GM21515 (cell line): ENCODE results near the gene RPL31.

Experiments used
- ATAC-seq: cut with Tn5 transposase; IDR thresholded peaks from one replicate; pipeline ENCODE4 v1.9.1; 2021; ENCODE audit not compliant: unreplicated experiment

The RPL31 gene

DNA sequence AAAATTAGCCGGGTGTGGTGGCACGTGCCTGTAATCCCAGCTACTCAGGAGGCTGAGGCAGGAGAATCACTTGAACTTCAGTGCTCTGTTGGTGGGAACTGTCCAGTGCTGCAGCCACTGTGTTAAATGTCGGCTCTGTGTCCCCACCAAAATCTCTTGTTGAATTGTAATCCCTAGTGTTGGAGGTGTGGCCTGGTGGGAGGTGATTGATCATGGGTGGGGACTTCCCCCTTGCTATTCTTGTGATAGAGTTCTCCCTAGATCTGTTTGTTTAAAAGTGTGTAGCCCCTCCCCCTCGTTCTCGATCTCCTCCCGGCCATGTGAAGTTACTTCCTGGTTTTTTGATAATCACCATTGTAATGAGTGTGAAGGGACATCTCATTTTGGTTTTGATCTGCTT is 9.8 kb upstream of the RPL31 start:
- no peak for ATAC-seq

DNA sequence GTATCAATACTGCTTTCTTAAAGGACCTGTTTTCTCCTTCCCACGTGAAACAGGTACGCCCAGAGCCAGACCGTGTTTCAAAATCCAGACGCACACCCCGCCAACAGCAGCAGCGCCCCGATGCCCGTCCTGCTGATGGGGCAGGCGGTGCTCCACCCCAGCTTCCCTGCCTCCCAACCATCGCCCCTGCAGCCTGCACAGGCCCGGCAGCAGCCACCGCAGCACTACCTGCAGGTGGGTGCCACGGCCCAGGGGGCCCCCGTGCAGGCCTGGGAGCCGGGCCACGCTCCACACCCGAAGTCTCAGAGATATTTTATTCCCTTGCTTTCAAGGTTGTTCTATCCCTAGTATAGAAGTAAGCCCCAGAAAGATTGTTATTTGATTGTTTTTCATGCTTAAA is 8.8 kb upstream of the RPL31 start:
- ATAC-seq, result no peak

DNA sequence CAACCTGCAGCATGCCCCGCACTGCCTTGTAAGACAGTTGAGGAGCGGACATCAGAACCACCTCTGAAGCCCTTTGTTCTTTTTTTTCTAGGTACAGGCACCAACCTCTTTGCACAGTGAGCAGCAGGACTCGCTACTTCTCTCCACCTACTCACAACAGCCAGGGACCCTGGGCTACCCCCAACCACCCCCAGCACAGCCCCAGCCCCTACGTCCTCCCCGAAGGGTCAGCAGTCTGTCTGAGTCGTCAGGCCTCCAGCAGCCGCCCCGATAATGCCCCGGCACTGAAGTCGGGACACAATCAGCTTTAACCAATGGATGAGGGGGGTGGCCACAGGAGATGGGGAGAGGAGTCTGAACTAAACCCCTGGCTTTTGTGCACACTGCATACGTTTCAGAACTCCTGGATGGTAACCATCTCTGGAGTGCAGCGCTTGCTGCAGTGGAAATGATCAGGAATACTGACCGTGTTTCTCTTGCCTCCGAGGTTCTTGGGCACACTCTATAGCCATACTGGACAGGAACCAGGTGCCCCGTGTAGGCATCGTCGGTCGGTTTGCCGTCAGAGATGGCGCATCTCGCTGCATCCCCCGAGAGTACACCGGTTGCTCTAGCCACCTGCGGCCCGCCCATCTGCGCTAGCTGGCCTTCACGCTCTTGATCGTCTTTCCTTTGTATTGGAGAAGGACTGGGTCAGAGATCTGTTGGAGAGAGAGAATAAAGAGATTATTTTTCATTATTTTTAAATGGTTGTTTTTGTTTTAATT is 6.6 kb upstream of the RPL31 start:
- ATAC-seq, result no peak

DNA sequence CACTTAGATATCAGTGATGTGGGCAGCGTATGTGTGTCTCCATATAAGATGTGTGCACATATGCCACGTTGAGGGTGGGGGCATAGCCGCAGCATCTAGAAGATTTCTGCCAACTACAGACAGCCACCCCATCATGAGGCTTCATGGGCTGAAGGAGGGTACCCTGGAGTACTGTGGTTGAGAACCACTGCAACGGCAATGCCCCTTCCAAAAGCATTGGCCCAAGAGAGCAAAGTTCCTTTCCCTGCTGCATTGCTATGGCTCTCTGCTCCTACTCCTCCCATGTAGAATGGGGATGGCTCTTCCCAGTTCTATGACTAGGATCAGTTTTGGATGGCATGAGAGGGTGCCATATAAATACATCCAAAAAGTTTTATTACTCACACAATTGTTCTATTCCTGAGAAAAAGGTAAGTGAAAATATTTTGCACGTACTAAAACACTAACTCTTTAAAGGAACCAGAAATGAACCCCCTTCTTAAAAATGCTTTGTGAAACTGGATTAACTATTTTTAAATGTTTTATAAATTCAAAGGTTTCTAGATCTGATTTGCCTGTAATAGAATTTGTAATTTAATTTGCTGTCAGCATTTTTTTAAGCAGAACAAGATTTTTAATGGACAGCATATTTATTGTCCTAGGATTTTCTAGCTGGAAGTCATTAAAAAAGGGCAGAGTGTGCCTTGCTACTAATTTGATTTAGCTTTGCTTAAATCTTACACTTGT is 4.4 kb upstream of the RPL31 start:
- no peak for ATAC-seq

DNA sequence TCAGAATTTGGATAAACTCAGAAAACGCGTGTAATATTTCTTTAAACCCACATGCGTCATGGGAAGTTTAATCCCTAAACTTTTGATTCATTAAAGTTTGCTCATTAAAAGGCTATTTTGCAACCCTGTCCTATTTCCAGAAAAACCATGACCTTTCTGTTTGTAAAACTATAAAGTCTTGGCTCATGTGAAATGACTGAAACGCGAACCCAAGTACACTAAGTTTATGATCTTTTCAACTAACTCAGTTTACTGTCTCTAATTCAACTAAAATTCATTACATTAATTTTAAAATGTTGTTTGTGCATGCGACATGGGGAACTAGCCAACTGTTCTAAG is 3.9 kb upstream of the RPL31 start:
- ATAC-seq, result no peak

DNA sequence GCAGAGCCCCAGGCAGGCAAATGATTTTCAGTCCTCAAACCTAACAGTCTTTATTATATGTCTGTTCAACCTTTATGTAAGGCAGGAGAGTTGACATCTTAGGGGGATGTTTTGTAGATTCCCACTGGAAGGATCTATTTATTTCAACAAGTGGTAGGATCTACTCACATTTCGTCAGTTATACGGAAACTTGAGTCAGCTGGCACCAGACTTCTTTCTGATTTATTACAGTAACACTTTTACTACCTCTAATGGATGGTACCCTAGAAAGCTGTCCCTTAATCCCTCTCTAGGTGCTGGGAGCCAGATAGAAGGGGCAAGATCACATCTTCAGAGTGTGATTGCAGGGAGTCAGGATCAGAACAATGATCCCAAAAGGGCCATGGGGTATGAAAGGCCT is 2.1 kb upstream of the RPL31 start:
- ATAC-seq, result no peak

DNA sequence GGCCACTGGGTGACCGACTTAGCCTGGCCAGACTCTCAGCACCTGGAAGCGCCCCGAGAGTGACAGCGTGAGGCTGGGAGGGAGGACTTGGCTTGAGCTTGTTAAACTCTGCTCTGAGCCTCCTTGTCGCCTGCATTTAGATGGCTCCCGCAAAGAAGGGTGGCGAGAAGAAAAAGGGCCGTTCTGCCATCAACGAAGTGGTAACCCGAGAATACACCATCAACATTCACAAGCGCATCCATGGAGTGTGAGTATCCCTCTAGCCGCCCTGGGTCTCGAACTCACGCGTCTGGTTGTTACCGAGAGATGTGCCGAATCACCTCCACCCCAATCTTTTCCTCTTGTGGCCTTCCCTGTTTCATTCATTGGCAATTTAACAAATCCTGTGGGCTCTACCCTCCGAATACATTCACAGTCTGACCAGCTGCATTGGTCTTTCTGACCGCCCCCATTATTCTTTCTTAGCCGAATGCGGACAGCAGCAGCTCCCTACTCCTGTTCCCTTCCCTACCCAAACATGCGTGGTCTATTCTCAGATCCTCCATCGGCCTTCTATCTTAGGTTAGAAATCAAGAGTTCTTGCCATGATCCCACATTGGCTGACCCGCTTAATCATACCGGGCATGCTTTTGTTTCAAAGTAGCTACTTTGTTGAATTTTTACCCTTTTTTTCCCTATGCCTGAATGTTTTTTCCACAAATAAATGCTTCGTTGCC is 631 bp downstream of the RPL31 start:
- ATAC-seq, result peak; percentile 2

DNA sequence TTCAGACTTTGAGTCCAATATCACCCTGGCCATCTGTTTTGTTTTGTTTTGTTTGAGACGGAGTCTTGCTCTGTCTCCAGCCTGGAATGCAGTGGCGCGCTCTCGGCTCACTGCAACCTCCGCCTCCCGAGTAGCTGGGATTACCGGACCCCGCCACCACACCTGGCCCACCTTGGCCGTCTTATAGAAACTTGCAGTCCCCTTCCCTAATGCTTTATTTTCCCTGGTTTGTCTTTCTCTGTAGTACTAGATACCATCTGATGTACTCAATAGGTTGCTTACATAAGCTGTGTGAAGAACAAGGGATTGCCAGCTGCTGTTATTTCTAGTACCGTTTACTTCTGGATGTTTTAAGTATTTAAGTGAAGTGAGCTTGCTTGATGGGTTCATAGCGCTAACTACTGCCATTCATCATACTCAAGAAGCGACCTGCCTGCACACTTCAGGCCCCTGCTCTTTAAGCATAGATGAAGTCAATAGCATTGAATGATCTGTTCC is 1.2 kb downstream of the RPL31 start:
- ATAC-seq, result no peak

DNA sequence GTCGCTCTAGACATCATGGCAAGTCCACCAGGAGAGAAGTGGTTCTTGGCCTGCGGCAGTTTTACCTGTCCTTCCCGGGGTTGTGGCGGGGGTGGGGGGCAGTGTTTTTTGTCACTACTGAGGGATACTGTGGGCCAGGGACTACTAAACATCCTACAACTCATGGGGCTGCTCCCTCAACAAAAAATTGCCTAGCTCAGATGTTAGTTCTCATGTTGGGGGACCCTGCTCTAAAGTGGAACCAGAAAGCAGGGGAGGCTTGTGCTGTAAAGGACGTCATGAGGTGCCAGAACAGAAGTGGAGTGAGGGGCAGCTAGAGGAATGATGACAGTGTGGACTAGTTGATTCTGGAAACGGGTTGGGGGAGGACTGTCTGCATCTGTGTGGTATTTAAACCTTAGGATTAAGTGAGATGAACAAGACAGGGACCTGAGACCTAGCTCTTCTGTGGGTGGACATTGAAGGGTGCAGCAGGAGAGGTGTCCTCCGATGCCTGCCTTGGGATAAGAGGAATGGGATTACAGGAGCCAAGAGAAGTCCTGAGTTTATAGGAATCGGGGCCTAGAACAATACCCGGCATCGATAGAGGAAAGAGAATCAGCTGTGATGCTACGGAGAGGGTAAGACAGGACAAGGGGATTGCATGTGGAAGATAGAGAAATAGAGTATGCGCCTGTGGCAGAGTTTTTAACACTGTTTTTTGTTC is 2.7 kb downstream of the RPL31 start:
- ATAC-seq, result no peak

DNA sequence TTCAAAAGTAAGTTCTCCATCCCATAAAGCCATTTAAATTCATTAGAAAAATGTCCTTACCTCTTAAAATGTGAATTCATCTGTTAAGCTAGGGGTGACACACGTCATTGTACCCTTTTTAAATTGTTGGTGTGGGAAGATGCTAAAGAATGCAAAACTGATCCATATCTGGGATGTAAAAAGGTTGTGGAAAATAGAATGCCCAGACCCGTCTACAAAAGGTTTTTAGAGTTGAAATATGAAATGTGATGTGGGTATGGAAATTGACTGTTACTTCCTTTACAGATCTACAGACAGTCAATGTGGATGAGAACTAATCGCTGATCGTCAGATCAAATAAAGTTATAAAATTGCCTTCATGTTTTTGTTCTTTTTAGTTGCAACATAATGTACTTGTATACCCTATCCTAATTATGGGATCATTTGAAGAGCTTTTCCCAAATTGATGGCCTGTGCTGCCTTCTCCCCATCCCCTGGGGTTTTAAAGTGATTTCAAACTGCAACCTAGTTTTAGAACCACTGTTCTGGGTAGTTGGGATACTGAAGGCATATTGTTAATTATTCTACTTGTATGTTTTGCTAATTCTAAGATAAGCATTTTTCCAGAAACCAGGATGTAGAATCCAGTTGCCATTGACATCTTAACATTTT is 4.1 kb downstream of the RPL31 start:
- no peak for ATAC-seq

DNA sequence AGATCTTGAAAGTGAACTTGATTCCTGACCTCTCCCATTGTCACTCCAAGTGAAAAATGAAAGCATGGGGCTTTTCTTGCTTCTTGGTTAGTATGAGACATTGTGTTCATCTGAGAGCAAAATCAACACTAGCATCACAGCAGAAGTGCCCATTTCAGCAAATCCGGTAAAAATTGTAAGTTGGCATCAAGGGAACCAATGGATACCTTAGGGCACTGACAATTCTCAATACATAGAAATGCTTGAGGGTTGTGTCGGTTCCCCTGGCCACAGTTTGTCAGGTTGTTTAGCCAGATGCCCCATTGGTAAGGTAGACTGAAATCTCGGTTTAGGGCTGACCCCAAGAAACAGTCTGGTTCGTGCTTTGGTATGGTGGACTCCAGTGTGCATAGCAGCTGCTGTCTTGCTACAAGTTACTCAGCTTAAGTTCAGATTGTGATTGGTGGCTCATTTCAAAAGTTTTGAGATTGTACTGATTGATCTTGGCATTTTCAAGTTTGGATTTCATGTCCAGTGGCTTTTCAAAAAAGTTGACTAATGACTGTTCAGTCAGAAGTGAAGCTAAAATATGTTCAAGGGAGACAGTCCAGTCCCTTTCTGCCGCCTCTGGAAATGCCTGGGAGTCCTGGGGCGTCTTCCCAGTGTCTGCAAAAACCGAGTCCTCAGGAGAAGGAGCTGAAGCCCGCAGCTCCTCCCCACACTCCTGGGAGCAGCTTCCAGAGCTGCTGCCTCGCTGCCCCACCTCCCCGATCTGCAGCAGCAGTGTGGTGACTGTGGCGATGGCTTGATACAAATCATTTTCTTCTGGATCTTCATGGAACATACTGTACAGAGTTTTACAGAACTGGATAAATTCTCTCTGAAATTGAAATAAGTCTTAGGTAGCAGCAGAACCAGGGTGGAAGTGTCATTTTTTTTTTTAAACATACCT is 5.6 kb downstream of the RPL31 start:
- ATAC-seq, result no peak

DNA sequence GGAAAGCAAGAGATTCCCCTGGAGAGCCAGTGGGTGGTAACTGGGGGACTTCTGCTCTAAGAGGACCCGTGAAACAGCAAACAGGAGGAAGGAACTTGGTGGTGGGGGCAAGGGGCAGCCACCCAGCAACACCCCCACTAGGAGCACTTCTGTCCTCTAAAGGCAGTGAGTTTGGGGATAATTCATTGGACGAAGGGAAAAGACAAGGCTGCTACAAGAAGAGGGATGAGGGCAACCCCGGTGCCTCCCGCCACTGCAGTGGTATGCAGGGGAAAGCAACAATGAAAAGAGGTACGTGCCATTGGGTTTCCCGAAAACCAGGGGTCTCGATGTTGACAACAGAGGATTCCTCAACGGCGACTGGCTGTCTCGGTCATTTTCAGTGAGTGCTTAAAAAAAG is 9.1 kb downstream of the RPL31 start:
- no peak for ATAC-seq

DNA sequence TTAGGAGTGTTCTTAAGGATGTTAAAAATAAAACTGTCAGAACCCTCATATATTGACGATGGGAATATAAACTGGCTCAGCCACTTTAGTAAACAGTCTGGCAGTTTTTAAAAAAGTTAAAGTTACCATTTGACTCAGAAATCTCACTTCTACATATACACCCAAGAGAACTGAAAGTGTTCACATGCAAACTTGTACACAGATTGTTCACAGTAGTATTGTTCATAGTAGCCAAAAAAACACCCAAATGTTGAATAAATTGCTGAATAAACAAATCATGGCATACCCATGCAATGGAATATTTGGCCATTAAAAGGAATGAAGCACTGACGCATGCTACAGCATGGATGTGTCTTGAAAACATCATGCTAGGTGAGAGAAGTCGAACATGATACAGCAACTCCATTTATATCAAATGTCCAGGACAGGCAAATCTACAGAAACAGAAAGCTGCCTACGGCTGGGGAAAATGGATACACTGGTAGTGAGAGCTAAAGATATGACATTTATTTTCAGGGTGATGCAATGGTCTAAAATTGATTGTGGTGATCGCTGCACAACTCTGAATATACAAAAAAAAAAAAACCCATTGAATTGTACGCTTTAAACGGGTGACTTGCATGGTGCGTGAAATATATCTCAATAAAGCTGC is 10.1 kb downstream of the RPL31 start:
- peak; percentile 86 for ATAC-seq

DNA sequence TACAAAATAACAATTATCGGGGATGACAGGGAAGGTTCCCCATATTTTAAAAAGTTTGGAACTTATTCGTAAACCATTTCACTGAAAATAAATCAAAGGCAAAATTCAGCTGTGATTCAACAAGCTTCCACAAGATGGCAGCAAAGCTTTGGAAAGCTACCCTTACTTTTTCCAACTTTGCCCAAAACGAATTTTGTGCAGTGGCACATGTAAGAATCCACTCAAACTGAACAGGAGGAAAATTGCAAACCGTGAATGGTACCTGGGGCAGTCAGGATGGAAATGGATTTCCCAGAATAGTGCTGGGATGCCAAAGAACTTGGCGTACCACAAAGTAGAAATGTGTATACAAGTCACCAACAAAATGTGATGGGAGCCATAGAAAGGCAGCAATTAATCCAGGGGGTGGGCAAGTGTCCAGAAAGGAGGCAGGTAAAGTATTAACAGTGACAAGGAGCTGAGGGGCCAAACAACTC is 10.7 kb downstream of the RPL31 start:
- ATAC-seq, result no peak

DNA sequence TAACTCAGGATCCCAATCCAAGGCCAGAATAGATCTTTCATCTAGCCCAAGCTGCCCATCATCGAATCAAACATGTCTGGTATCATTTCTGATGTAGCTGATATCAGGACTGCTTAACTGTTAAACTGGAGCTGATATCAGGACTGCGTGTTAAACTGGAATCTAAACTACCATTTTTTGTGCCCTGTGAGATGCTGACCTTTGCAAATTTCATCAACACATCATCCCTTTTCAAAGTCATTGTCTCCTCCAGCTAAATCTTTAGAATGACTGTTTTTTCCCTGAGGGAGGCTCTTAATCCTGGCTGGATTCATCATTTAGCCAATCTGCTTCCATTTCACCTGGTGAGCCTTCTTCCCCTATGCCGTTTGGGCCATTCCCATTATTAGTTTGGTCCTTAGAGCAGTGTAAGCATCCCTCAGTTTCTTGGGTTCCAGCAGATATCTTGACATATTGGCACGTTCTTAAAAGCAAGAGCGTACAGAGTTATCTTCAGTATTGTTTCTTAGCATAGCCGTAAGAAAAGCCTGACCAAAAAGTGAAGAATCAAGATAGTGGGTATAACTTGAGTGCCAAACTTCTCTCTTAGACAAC is 12.3 kb downstream of the RPL31 start:
- ATAC-seq, result no peak

DNA sequence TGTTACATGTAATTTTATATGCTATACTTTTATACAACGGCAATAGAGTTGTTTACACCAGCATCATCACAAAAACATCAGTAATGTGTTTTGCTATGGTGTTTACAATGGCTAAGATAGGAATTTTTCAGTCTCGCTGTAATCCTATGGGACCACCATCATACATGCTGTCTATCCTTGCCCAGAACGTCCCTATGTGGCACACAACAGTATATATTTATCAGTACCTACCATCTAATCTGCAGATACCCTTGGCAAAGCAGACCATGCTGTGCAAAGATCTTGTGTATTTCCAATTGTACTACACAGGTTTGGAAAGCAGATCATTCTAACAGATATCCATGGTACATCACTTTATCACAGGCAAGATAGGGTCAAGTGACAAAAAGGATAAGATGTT is 15.3 kb downstream of the RPL31 start:
- no peak for ATAC-seq

DNA sequence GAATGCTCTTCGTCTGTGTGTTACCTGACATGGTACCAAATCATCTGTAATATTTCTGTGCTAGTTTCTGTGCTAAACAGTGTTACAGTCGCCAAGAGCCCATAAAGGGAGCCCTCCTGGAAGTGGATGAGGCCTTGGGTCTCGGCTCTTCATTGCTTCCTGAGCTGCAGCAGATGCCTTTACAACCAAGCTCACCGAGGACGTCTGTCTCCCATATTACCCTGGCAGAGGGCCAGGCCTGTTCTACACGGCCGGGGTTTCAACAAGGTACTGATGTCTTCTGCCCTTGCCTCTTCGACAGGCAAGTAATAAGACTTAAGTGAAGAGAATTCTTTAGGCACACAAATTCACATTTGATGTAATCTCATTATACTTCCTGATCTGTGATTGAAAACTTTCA is 16.8 kb downstream of the RPL31 start:
- no peak for ATAC-seq

DNA sequence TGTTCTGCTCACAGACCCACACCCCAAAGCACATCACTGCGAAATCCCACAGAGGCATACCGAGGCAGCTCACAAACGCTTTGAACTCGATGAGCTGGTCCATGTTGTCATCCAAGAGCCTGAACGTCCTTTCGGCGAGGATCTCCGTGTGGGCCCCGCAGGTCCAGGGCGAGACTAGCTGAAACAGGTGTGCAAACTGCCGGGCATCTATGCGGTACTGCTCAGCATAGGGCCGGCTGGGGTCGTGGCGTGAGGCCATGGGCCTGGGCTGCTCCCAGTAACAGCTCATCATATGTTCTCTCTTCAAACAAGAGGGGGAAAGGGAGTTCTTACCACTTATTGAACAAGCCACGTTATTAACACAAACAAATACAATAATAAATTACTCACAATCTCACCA is 20.1 kb downstream of the RPL31 start:
- ATAC-seq, result no peak
